ENCODE data around the gene GNPTAB.

Gene GNPTAB

DNA sequence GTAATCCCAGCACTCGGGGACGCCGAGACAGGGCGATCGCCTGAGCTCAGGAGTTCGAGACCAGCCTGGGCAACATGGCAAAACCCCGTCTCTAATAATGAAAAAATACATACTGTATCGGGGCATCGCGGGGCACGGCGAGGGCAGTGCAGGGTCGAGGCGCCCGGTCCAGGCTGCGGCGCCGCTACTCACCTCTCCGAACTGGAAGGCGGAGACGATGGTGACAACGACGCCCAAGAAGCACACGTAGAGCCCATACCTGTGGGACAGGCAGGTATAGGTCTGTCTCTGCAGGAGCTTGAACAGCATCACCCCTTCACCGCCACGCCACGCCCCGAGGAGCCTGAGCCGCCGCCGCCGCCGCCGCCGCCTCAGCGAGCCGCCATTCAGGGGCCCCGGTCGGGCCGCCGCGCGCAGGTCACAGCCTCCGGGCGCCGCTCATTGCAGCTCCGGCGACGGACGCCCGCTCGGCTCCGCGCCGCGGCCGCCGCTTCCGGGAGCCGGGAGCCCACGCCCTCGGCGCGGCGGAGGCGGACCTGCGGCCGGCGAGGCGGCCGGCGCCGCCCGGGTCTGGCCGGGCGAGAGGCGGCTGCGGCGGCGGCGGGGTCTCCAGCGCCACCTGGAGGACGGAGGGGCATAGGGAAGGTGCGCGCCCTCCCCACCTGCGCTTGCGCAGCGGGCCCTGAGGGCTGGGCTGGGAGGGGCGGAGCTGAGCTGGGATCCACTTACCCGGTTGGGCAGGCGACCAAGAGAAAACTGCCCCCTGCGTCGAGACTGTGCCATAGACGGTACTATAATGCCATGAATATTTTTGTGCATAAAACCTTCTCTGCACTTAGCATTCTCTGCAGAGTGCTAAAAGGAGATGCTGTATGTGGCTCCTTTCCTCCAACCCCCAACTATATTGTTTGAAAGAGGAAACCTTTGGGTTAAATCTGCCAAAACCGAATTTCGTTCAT lies at the start of gene GNPTAB:
GNPTAB (minus strand) TSS at position 593 of the 959 bp plus-strand sequence; CDS start at position 309, 284 bp downstream.
- TF ChIP-seq, protein P1, sequence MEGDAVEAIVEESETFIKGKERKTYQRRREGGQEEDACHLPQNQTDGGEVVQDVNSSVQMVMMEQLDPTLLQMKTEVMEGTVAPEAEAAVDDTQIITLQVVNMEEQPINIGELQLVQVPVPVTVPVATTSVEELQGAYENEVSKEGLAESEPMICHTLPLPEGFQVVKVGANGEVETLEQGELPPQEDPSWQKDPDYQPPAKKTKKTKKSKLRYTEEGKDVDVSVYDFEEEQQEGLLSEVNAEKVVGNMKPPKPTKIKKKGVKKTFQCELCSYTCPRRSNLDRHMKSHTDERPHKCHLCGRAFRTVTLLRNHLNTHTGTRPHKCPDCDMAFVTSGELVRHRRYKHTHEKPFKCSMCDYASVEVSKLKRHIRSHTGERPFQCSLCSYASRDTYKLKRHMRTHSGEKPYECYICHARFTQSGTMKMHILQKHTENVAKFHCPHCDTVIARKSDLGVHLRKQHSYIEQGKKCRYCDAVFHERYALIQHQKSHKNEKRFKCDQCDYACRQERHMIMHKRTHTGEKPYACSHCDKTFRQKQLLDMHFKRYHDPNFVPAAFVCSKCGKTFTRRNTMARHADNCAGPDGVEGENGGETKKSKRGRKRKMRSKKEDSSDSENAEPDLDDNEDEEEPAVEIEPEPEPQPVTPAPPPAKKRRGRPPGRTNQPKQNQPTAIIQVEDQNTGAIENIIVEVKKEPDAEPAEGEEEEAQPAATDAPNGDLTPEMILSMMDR (IDR thresholded peaks at IDR 0.05; ENCODE audit: low read length, missing control alignments) = peak; percentile 52
- H3K4me3 ChIP-seq (replicated peaks; ENCODE audit: low read depth, low read length) = peak within 1 kb of the TSS; percentile 85
- peak; percentile 93 for DNase-seq (ENCODE audit: low read depth)

DNA sequence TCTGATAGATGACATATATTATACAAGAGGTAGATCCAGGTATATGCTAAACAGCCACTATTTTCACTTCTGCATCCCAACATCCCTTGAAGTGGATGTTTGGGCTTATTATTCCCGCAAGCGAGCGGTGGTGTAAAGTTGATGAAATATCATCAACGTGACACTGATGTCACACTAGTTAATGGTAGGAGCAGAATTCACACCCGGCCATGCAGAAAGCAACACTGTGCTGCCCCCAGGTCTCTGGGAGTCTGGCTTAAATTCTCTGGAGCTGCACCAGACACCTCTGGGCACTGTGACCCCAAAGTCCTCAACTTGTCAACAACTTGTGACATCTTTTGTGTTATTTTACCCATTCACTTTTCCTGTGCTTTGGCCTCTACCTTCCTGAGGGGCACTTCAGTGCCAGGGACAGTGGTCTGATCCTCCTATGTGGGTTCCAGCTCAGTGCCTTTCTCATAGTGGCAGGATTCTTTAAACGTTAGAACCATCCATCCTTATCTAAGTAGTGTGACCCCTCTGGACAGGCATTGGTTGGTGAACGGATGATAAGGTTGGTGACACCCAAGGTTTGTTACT lies 47.6 kb upstream of the GNPTAB start:
- TF ChIP-seq, protein P1 (IDR thresholded peaks at IDR 0.05; ENCODE audit: low read length, missing control alignments) = no peak
- DNase-seq (ENCODE audit: low read depth) = no peak
- peak overlapping the region; percentile 80 for H3K4me3 ChIP-seq (replicated peaks; ENCODE audit: low read depth, low read length)

DNA sequence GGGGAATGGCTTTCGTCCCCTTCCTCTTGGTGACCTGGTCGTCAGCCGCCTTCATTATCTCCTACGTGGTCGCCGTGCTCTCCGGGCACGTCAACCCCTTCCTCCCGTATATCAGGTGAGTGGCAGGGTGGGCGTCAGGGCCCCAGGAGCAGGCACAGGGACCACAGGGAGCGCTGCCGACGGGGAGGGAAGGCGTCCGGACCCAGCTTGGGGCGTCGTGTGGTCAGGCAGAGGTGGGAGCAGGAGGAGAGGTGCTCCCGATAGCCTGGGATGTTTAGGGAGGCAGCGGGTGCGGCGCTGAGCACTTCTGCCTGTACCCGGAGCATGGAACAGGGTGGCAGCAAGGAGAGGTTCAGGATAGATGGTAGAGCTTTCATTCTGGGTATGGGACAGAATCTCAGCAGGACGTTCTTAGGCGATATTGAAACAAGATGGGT lies 47.1 kb upstream of the GNPTAB start:
- TF ChIP-seq, protein P1 (IDR thresholded peaks at IDR 0.05; ENCODE audit: low read length, missing control alignments) = no peak
- DNase-seq (ENCODE audit: low read depth) = no peak
- peak overlapping the region; percentile 80 for H3K4me3 ChIP-seq (replicated peaks; ENCODE audit: low read depth, low read length)

DNA sequence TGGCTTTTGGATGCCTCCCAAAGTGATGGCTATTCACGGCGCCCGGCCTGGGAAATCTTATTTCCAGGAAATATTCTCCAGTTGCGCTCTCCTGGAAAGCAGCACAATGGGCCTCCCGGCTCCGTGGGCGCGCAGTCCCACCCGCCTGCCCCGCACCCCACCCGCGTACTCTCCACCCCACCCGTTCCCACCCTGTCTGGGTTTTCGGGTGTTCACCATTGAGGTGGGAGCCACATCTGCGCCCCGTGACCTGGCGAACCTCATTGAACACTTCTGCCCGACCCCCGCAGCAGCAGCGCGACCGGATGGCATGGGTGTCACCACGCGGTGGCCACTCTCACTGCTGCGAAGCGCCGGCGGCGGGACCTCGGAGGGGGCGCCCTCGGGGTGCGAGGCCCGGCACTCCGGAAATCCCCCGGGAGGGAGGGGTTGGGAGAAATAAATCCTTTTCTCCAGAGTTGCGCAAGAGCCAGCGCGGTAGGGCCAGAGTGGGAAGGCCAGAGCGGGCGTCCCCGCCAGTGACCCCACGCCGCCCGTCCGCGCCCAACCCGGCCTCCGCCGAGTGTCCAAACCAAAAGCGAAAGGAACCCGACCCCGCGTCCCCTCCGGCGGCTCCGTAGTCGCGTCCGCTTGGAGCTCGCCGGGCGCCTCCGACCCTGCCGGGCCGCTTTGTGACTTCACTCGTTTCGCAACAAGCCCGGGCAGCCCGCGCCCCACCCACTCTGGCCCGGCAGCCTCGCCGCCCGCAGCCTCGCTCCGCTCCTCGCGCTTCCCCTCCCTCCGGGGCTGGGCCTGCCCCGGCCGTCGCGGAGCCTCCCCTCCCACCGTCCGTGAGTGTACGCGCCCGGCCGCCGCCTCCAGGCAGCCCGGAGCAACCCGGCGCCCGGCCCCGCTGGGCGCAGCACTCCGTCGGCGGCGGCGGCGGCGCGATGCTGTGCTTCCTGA lies 46.4 kb upstream of the GNPTAB start, which contains the start of gene DRAM1:
DRAM1 (plus strand) TSS at position 720 of the 945 bp plus-strand sequence; CDS start at position 930, 210 bp downstream.
- H3K4me3 ChIP-seq (replicated peaks; ENCODE audit: low read depth, low read length) = peak within 1 kb of the TSS; percentile 80
- TF ChIP-seq, protein P1 (IDR thresholded peaks at IDR 0.05; ENCODE audit: low read length, missing control alignments) = no peak
- peak; percentile 93 for DNase-seq (ENCODE audit: low read depth)

DNA sequence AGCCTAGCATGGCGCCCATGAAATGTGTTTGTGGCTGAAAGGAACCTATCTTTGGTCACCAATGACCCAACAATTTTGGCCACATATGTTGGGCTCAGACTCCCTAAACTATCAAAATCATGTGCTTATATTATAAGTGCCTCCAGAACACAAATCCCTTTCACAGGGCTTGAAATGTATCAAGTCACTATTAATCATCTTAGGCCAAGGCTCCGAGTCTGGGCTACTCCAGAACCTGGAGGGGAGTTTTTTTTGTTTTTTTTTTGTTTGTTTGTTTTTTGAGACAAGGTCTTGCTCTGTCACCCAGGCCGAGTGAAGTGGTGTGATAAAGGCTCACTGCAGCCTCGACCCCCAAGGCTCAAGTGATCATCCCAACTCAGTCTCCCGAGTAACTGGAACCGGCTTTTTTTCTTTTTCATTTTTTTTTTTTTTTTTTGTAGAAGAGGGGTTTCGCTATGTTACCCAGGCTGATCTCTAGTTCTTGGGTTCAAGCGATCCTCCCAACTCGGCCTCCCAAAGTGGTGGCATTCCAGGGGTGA lies 45.6 kb upstream of the GNPTAB start:
- TF ChIP-seq, protein P1 (IDR thresholded peaks at IDR 0.05; ENCODE audit: low read length, missing control alignments) = no peak
- no peak for DNase-seq (ENCODE audit: low read depth)

DNA sequence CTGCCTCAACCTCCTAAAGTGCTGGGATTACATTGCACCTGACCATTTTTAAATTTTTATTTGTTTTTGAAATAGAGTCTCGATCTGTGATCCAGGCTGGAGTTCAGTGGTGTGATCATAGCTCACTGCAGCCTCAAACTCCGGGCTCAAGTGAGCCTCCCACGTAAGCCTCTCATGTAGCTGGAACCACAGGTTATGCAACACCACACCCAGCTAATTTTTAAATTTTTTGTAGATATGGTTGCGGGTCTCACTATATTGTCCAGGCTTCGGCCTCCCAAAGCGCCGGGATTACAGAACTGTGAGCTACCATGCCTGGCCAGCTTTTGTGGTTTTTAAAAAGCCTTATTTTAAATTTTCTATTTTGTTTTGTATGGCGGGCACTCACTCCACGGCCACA lies 44.4 kb upstream of the GNPTAB start:
- no peak overlapping the region for H3K4me3 ChIP-seq (replicated peaks; ENCODE audit: low read depth, low read length)
- TF ChIP-seq, protein P1 (IDR thresholded peaks at IDR 0.05; ENCODE audit: low read length, missing control alignments) = no peak
- DNase-seq (ENCODE audit: low read depth) = no peak

More for the DNA sequence above, 45.6 kb upstream of the GNPTAB start:
- peak overlapping the region; percentile 80 for H3K4me3 ChIP-seq (replicated peaks; ENCODE audit: low read depth, low read length)
